ENCODE data around the gene TFIP11. TPM values are rescaled to one million over a fixed set of nuclear protein-coding genes. Genes with fewer than 3 reads are reported as not detected.

TFIP11 gene
- total and polyA plus RNA-seq, 10 of the 15 experiments (the other 5 are each of a cell fraction or from before 2014, with no cell fraction given) = 14.2 to 43.3 (median 31.9) TPM

DNA sequence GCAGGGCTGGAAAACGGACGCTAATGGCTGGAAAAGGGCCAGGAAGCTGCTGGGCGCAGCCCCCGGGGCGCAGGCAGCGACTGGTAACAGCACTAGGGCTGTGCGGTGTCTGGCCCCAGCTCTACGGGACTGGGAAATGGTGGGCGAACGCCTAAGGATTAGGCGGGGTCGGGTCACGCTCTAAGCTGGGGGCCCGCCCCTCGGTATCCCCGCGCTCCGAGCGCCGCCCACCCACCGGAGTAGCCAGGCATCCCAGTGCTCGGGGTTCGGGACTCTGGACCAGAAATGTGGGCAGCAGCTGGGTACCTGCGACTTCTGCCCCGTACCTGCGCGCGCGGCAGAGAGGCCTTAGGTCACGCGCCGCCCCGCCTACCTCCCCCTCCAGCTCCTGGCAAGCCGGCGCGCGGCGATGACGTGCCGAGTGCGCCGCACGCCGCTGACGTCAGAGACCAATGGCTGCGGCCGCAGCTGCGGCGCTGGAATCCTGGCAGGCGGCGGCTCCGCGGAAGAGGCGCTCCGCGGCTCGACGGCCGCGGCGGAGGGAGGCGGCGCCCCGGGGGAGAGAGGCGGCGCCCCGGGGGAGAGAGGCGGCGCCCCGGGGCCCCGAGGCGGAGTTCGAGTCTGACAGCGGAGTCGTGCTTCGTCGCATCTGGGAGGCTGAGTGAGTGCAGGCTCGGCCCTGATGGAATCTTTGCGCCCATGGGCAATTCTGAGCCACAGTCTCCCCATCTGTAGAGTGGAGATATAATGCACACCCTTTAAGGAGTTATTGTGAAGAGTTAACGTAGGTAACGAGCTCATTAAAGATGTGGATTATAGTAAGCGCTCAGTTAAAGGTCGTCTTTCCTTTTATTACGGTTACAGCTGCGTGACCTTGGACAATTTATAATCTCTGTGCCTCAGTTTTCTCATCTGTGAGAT lies 28.6 kb downstream of the TFIP11 start, which contains the start of the genes HPS4 and SRRD (continued):
- TF ChIP-seq, protein P1, sequence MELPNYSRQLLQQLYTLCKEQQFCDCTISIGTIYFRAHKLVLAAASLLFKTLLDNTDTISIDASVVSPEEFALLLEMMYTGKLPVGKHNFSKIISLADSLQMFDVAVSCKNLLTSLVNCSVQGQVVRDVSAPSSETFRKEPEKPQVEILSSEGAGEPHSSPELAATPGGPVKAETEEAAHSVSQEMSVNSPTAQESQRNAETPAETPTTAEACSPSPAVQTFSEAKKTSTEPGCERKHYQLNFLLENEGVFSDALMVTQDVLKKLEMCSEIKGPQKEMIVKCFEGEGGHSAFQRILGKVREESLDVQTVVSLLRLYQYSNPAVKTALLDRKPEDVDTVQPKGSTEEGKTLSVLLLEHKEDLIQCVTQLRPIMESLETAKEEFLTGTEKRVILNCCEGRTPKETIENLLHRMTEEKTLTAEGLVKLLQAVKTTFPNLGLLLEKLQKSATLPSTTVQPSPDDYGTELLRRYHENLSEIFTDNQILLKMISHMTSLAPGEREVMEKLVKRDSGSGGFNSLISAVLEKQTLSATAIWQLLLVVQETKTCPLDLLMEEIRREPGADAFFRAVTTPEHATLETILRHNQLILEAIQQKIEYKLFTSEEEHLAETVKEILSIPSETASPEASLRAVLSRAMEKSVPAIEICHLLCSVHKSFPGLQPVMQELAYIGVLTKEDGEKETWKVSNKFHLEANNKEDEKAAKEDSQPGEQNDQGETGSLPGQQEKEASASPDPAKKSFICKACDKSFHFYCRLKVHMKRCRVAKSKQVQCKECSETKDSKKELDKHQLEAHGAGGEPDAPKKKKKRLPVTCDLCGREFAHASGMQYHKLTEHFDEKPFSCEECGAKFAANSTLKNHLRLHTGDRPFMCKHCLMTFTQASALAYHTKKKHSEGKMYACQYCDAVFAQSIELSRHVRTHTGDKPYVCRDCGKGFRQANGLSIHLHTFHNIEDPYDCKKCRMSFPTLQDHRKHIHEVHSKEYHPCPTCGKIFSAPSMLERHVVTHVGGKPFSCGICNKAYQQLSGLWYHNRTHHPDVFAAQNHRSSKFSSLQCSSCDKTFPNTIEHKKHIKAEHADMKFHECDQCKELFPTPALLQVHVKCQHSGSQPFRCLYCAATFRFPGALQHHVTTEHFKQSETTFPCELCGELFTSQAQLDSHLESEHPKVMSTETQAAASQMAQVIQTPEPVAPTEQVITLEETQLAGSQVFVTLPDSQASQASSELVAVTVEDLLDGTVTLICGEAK (IDR thresholded peaks at IDR 0.05; ENCODE audit: borderline replicate concordance) = no peak
- peak; percentile 73 for TF ChIP-seq KLF5 (IDR thresholded peaks at IDR 0.05; ENCODE audit: partially characterized antibody)
- no peak for TF ChIP-seq NRF1 (conservative IDR thresholded peaks at IDR 0.05; ENCODE audit: low read depth, low read length)
- TF ChIP-seq RAD51 (IDR thresholded peaks at IDR 0.05) = peak; percentile 66
- no peak for TF ChIP-seq ZNF24 (IDR thresholded peaks at IDR 0.05)
- peak; percentile 83; the same call in 1 of the 2 replicates for TF ChIP-seq HDAC2 (IDR thresholded peaks at IDR 0.05)

DNA sequence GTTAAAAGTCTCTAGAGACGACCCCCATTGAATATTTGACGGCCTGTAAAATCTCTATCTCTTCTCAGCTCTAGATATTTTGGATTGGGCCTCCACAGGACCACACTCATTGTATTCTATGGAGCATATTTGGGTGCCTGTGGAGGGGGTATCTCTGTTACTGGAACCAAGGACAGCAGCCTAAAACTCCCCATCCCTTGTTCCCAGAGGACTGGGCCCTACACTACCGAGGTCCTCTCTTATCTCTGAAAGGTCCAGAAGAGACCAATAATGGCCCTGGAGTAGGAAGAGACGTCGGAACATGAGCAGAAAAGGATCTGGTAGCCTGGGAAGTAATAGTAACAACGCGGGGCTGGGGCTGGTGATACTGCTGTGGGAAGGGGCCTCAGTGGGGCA lies 29.2 kb downstream of the TFIP11 start:
- ChIA-PET RAD21 (ENCODE audit: unreplicated experiment) (interaction anchor here (0.7 to 2.4 kb wide), 6 partner anchors 20 to 190 kb away, joined by 3 to 7 read pairs (median 4); no protein-coding TSS in a partner anchor), POLR2A (interaction anchor here (0.5 to 3.6 kb wide), 10 partner anchors 9 to 191 kb away, joined by 3 to 18 read pairs (median 4); no protein-coding TSS in a partner anchor), CTCF (interaction anchor here (0.6 to 7.1 kb wide), 7 partner anchors 19 to 1436 kb away, joined by 3 to 47 read pairs (median 14); partner anchors contain the start of gene PITPNB), SMC1A (ENCODE audit: uncharacterized antibody, unreplicated experiment) (interaction anchor here (0.6 to 2.3 kb wide), 6 partner anchors 19 to 328 kb away, joined by 3 to 15 read pairs (median 6); no protein-coding TSS in a partner anchor)
- intact Hi-C loops (cut with micrococcal nuclease; ENCODE audit: unreplicated experiment) (loop anchor here (5.0 kb wide), 1 partner anchor 51 kb away; no protein-coding TSS in a partner anchor), in situ Hi-C loops (cut with MboI) (no loop called here)
- Histone ChIP-seq H3K36me3 (ENCODE audit: control insufficient read depth in 2 of 2, insufficient read depth in 2 of 2, low read length in 1 of 2) (no peaks in the 10 kb centered on the region; a peak in 1 of 4 replicates), H4K20me1 (ENCODE audit: control insufficient read depth, insufficient read depth) (no peaks in the 10 kb centered on the region), H3K9me3 (replicated peaks; ENCODE audit: control insufficient read depth, insufficient read depth, low read length) (no peaks in the 10 kb centered on the region), H3K4me2 (ENCODE audit: control insufficient read depth, insufficient read depth) (peak overlapping the region; percentile 86), H3K27ac (ENCODE audit: control insufficient read depth, insufficient read depth) (peak overlapping the region; percentile 88), H2AFZ (ENCODE audit: control insufficient read depth, low read depth, low read length) (peak overlapping the region; percentile 82), H3K79me2 (ENCODE audit: control insufficient read depth, insufficient read depth, low read length) (peaks cover 56% of the 10 kb centered on the region), H3K27me3 (replicated peaks in 1 of 2; ENCODE audit: control insufficient read depth in 2 of 2, insufficient read depth in 2 of 2, low read length in 1 of 2) (no peaks in the 10 kb centered on the region), H3K9ac (ENCODE audit: control insufficient read depth, insufficient read depth, low read length) (peak overlapping the region; percentile 85), H3K4me3 (peak overlapping the region; percentile 97), H3K4me1 (ENCODE audit: control insufficient read depth, insufficient read depth, low read length) (peaks cover 29% of the 10 kb centered on the region)
- no peak for DNase-seq (ENCODE audit: low read depth, low spot score)
- 8% methylated on average over 7 of the region's 7 CpGs for WGBS (ENCODE audit: insufficient coverage, insufficient replicate concordance, low lambda C conversion rate, missing lambda C conversion rate)
- no TSS peak for BruUV-seq (replicated peaks)
- ATAC-seq = peak; percentile 6
- no peak for FAIRE-seq
- no peak for TF ChIP-seq SMAD1 (IDR thresholded peaks at IDR 0.05; ENCODE audit: low read depth, partially characterized antibody)
- no peak for TF ChIP-seq CBX3 (IDR thresholded peaks at IDR 0.05; ENCODE audit: borderline replicate concordance, low read depth)
- 0 out of 2 replicates have a peak, but pooled peaks have one; percentile 13 for TF ChIP-seq RCOR1 (conservative IDR thresholded peaks at IDR 0.05; ENCODE audit: low read depth, low read length)
- no peak for TF ChIP-seq EZH2 (IDR thresholded peaks at IDR 0.05; ENCODE audit: borderline replicate concordance, control insufficient read depth, low read depth, low read length)
- TF ChIP-seq TCF3 (IDR thresholded peaks at IDR 0.05; ENCODE audit: borderline replicate concordance, insufficient read depth, low read depth, low read length) = no peak
- no peak for TF ChIP-seq ASH2L (IDR thresholded peaks at IDR 0.05; ENCODE audit: borderline replicate concordance, low read depth)
- no peak for TF ChIP-seq RAD21 (IDR thresholded peaks at IDR 0.05; ENCODE audit: insufficient read depth, low read depth, low read length)
- TF ChIP-seq, protein P2, sequence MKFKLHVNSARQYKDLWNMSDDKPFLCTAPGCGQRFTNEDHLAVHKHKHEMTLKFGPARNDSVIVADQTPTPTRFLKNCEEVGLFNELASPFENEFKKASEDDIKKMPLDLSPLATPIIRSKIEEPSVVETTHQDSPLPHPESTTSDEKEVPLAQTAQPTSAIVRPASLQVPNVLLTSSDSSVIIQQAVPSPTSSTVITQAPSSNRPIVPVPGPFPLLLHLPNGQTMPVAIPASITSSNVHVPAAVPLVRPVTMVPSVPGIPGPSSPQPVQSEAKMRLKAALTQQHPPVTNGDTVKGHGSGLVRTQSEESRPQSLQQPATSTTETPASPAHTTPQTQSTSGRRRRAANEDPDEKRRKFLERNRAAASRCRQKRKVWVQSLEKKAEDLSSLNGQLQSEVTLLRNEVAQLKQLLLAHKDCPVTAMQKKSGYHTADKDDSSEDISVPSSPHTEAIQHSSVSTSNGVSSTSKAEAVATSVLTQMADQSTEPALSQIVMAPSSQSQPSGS (IDR thresholded peaks at IDR 0.05; ENCODE audit: low read length) = no peak
- TF ChIP-seq NFYA (IDR thresholded peaks at IDR 0.05; ENCODE audit: borderline replicate concordance, low read depth, low read length) = no peak
- no peak for TF ChIP-seq STAT3 (IDR thresholded peaks at IDR 0.05; ENCODE audit: low read depth, low read length)

All from GM12878 (cell line).